Measurements from ENCODE around the gene IER5L.

GRCh38 chr9:129163753-129164152 is 14.3 kb downstream of the IER5L start:
- no peak for TF ChIP-seq STAT6 (CRISPR knock-in tag; conservative IDR thresholded peaks at IDR 0.05; ENCODE audit: low read depth)
- no peak for TF ChIP-seq NR3C1 (CRISPR knock-in tag; conservative IDR thresholded peaks at IDR 0.05; ENCODE audit: low read depth)
- no peak for TF ChIP-seq ZNF416 (CRISPR knock-in tag; IDR thresholded peaks at IDR 0.05)
- TF ChIP-seq ZNF281 (CRISPR knock-in tag; IDR thresholded peaks at IDR 0.05), result no peak
